NAMALWA (cell line): ENCODE data around the gene TMEM89.

Experiments used
- DNase-seq: peaks from one replicate; pipeline ENCODE4 v3.0.0-alpha.2; 2015; ENCODE audit warnings: low spot score

The TMEM89 gene

DNA sequence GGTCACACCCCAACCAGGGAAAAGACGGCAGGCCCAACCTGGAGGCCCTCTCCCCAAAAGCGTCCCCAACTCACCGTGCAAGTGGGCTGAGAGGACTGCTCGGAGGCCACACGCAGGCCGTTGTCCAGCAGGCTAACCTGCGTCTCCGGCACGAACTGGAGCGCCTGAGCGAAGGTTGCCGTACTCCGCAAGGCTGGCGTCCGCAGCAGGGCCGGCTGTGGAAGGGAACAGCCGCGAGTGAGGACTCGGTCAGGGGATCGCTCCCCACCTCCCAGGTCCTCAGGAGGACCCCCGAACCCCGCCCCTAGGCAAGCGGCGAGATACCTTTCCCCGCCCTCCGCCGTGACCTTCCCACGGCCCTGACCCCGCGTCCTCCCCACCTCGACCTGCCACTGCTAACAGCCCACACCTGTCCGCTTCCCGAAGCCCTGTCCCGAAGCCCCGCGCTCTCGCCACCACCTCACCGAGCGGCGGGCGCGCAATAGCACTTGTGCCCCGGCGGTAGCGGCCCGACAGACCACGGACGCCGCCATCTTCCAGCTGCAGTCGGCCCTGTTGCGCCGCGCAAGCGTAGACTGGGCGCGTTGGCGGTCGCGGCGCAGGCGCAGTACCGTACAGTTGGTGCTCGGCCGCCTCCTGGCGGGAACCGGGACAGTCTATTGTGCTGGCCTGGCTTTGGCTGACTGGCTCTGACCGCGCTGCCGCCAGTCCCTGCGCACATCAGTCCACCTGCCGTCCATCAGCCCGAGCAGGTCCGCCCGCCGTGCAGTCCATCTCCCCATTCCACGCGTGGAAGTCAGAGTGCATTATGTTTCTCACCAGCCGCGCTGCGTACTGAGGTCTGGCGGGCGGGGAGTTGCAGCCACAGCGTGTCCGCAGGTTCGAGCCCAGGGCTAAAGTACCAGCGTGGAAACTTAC, 12.2 kb downstream of the TMEM89 start, which contains the start of gene UQCRC1:
UQCRC1 (minus strand) TSS at position 559 of the 918 bp plus-strand sequence; CDS start at position 533, 26 bp downstream.
- peak; percentile 87 for DNase-seq

DNA sequence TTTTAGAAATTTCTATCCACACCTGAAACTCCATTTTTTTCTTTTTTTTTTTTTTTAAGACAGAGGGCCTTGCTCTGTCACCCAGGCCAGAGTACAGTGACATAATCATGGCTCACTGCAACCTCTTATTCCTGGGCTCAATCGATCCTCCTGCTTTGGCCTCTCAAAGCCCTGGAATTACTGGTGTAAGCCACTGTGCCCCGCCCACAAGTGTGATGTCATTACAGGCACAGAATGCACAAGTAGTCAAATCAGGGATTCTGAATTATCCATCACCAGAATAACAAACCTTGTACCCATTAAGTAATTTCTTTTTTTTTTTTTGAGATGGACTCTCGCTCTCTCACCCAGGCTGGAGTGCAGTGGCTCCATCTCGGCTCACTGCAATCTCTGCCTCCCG, 14.1 kb downstream of the TMEM89 start:
- DNase-seq: no peak

DNA sequence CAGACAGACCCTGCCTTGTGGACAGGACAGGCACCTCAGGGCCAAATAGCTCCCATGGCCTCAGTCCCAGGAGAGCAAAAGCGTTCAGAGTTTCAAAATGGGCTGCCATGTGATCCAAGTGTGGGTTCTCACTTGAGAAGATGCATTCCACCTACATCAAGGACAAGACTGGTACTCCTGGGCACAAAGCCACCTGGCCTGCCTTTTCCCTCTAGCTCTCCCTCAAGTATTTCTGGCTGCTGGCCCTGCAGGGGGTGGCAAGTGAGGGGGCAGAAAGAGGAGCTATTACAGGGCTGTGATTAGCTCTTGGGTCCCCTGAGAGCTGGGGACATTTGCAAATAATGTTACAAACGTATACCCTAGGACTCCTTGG, 20.0 kb downstream of the TMEM89 start:
- no peak for DNase-seq

DNA sequence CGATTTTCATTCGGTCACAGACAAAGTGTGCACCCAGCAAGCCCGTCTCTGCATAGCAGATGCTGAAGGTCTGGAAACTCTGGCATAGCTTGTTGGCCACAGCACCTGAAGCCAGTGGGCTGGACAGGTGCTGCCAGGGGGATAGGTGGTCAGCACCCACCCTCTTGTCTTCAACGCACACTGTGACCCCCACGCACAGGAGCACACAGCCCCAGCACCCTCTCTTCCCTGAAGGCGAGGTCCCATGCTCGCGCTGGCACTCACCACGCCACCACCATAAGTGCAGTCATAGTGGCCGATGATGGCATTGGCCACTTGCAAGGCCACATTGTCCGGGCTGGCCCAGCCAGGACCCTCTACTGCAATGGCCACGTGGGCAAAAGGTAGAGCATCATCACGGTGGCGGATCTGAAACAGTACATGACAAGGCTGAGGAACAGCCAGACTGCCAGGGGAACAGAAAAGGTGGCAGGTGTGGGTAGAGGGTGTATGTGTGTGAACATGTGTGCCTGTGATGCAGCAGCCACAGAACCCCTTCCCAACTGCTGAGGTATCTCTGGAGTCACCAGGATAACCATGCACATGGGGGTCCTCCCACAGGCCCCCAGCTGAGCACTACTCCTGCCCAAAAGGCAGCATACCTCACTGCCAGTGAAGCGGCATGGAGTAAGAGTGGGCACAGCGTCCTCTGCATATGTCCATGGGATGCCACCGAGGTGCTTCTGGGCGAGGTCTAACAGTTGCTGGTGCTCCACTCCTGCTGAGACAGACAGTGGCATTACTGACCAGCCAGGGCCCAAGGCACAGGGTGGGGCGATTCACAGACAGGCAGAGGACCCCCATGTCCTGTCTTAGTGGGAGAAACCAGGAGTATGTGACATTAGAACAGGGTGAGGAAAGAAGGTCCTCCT, 20.6 kb downstream of the TMEM89 start:
- DNase-seq: no peak

DNA sequence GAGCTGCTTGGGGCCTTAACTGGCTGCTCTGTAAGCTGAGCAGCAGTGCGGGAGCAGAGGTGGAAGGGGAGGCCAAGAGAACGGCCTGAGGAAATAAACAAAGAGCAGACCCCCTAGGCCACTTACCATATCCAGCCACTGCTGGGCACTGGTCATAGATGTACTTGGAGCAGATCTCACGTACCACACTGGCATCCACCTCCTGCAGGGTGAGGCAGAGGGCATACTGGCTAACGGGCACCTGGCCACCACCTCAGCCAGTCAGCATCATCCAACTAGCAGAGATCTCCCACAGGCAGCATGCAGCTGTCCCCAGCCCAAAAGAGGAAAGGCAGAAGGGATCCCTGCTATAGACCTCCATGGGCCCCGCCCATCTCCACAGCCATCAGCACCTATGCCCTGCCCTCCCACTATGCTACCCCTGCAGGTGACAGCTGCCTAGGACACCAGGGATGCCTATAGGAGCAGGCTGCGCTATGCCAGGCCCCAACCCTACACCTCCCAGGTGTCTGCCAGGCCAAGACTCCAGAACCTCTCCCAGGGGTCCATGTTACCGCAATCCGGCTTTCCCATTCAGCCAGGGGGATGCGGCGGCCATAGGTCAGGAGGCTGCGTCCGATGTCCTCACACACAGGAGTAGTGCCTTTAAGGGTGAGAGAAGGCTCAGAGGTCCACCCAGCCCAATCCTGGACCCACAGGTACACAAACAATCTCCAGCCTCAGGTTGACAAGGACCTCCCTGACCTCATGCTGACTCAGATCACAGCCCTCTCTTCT, 21.9 kb downstream of the TMEM89 start:
- no peak for DNase-seq

DNA sequence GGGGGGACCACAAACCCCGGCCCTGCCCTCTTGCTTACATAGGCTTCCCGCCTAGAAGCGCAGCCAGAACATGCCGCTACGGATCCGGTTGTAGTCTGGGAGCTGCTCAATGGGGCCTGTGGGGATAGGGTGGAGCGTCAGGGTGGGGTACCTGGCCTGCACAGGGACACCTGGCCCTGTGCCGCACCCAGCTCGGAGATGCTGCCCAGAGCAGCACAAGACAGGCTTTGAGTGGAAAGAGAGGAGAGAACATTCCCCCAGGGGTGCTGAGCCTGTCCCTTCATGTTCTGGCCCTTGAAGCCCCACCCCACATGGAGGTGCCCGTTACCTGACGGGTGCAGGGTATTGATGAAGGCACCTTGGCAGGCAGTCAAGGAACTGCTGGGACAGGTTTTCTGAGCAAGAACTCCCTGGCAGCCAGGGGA, 22.5 kb downstream of the TMEM89 start:
- no peak for DNase-seq

DNA sequence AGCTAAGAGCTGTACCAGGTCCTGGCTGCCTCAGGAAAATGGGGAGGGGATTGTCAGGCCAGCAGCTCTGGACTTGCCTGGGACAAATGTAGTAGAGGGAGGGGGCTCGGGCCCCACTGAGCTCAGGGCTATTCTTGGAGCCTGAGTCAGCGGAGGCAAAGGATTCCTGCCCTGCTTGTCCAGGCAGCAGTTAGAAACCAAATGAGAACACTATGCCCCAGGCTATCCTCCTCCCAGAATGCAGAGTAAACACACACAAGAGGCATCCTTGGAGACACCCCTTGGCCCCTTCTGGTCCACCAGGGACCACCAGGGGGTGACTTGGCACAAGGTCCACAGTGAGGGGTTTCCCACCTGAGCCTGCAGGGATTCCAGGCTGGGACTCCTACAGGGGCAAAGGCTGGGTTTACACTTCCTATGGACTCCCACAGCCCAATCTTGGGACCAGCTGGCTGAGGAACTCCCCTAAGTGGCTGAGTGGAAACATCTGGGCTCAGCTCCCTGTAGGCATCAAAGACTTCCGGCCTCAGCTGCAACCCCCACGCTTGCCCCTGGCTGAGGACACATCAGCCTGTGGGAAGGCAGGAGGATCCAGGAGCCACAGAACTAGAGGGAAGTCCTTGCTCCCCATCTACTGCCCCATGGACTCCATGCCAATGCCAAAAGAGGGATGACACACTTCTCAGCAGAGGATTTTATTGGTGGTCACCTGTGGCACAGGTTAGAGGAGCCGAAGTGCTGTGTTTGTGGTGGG, 23.1 kb downstream of the TMEM89 start:
- no peak for DNase-seq

DNA sequence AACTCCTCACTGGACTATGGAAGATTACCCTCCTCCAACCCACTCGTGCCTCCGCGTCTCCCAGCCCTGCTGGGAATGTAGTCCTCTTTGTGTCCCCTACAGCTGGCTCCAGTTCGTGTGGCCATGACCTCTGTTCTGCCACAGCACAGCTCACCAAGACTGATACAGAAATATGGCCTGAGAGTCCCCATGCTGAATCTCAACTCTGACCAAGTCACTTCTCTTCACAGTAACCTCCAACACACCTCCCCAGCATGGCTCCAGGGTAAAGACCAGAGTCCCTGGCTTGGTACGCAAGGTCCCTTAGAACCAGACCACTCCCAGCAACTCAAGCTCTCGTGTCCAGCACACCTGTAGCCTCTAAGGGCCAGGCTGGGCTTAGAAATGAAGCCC, 24.2 kb downstream of the TMEM89 start:
- no peak for DNase-seq

DNA sequence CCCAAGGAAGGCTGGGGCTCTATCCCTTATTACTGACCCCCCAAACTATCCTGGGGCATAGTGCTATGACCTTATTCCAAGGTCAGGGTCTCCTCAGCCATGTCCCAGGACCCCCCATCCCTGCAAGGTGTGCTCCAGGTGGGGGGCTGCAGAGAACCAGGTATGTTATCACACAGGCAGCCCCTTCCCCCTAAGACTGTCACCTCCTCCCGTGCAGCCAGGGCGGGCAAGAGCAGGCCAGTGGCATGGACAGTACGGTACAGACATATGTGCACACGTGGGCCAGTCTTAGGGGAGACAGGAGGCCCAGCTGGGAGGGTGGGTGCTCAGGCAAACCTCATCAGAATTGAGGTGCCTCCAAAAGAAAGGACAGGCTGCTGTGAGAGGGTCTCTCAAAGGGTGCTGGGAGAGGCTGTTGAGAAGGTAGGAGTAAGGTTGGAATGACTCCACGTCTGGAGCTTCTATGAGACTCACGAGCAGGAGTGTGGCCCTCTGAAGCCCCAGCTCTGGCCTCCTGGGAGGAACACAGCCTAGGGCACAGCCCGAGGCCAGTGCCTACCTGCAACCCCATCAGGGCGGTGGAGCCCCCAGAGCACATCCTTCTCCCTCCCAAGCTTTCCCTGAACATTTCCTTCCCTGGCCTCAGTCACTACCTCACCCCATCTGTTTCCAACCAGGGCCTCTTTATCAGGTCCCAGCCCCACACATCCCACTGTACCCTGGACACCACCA, 24.7 kb downstream of the TMEM89 start:
- DNase-seq: no peak

DNA sequence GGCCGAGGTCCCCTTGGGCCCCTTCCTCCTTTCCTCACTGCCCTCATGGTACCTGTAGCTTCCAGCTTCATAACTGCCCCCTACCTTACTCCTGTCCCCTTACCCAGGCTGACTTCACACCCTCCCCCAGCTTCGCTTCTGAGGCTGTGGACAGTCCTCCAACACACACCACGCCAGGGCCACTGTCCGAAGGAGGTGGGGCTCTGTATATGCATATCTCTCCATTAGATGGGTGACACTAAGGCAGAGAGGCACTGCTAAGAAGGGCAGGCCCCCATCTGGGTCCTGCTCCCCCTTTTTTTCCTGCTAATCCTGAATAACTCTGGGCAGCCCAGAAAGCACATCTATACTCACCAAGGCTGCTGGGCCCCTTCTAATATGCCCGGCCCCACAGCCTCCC, 25.4 kb downstream of the TMEM89 start:
- DNase-seq: no peak

DNA sequence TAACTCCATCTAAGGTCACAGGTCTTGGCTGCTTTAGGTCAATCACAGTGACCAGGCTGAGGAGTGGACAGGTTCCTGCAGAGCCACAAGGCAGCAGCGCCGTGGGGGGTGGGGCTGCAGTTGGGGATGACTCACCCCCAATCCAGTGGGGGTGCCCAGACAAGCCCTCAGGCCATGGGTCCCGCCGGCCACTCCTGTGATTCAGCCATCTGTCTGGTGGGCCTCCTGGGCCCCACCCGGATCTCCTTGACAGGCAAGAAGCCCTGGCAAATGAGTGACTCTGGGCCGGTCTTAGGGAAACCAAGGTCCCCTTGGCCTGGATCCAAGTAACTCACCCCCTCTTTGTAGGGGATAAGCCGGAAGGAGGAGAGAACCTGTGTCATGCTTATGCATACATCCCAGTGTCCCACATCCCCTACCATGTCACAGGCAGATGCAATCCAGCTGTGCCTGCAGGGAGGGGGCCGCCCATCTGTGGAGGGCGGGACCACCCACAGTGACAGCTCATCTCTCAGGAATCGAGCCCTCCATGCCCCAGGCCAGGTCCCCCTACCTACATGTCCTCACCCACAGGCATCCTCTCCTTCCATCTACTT, 25.9 kb downstream of the TMEM89 start:
- DNase-seq: no peak

DNA sequence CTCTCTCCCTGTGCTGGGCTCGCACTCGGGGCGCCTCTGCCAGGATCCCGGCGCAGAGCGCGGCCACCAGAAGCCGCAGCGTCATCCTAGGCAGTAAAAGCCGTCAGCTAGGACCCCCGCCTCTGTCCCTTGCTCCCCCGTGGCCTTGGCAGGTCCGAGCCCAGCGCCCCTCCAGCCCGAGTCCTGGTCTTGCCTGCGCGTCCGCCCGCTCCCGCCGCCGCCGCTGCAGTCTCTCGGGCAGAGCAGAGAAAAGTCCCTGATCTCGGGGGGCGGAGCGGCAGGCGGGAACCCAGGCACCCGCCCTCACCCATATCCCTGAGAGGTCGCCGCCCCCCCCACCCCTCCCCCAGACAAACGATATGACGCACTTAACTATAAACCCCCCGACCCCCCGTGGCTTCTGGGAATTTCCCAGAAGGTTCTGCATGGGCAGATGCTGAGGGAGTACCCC, 26.5 kb downstream of the TMEM89 start, which contains the start of gene COL7A1:
COL7A1 (minus strand) TSS at position 255 of the 451 bp plus-strand sequence; CDS start at position 85, 170 bp downstream.
- DNase-seq: no peak

DNA sequence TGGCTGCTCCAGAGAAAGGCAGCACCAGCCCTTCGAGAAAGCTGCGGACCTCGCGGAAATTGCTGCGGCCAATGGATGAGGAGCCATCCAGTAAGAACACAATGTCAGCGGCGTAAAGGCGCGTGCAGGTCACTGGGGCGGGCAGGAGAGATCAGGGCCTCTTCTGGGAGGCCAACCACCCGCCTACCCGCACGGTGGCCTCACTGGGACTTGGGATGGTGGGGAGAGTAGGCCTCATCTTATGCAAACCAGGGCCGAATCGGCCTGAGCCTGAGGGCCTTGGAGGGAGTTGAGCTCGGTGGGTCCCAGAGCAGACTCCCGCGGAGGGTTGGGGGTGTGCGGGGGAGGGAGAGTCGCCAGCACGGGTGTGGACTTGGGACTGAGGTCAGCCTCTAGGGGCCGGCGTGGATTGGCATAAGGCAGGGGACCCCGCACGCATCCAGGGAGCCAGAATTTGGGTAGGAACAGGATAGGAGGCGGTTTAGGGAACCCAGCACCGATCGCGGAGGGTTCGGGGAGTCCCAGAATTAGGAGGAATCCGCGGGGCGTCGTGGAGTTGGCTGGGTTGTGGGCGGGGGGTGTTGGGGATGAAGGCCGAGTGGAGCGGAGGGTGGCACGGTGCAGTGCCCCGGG, 27.0 kb downstream of the TMEM89 start:
- no peak for DNase-seq

DNA sequence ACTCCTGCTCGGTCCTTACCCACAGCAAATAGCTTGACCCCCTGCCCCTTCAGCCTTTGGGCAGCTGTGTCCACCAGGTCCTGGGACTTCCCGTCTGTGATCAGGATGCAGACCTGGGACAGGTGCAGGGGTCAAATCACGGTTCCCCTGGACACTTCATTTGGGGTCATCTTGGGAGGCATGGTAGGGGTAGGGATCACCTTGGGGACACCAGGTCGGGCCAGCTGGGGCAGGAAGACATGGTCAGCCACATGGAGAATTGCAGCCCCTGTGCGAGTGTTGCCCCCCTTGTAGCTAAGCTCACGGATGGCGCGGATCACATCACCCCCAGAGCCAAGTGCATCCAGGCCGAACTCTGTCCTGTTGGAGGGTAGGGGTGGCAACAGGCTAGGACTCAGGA, 28.2 kb downstream of the TMEM89 start:
- DNase-seq: no peak

DNA sequence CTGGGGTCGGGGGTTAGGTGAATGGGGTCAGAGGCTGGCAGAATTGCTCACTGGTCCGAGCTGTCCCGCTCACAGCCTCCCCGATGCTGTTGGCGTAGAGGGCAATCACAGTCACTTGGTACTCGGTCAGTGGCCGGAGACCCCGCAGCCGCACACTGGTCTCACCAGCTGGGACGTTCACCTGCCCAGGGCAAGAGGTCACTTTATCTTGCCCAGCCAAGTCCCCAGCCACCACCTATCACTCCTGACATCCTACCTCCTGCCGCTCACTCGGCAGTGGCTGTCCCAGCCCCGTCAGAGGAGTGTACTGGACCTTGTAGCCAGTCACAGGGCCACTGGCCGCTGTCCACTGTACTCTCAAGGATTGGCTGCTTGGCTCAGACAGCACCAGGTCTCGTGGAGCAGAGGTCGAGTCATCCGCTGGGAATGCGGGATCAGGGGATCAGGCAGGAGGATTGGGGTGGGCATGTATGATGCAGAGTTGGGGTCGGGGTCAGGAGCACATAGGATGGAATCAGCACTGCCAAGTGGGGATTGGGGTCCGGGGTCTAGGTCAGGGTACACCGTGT, 29.0 kb downstream of the TMEM89 start:
- no peak for DNase-seq

DNA sequence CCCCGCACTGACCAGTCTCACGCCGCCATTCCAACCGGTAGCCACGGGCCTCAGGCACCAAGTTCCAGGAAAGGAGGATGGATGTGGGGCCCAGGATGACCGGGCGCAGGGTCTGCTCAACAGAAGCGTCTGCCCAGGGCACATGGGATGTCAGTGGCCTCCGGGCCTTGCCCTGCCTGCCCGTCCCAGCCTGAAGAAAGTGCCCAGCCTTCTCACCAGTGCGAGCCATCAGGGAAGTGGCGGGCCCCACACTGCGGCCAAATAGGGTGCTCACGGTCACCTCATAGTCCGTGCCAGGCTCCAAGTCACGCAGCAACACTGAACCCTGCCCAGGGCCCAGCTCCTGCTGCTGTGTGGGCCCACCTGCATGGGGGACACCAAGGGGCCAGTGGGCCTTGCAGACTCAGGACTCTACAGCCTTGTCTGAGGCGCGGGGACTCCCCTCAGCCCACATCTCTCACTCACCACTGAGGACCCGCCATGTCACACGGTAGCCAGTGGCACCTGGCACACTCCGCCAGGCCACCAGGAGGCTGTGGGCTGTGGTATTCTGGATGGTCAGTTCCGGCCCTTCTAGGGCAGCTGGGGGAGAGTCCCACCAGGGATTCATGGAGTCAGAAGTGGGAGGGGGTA, 29.6 kb downstream of the TMEM89 start:
- DNase-seq: no peak

DNA sequence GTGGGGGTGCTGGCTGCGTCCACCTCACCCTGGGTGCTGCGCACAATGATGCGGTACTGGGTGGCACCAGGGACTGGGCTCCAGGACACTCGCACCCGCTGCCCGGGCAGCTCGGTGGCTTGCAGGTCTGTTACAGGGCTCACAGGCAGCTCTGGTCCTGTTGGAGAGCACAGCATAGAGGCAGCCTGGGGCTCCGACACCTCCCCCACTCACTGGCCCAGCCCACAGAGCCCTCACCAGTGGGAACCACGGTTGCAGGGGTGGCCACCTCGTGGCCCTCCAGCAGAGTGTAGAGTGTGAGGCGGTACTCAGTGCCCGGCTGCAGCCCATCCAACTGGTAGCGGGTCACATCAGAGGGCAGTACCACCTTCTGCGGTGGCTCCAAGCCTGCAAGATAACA, 30.1 kb downstream of the TMEM89 start:
- no peak for DNase-seq

DNA sequence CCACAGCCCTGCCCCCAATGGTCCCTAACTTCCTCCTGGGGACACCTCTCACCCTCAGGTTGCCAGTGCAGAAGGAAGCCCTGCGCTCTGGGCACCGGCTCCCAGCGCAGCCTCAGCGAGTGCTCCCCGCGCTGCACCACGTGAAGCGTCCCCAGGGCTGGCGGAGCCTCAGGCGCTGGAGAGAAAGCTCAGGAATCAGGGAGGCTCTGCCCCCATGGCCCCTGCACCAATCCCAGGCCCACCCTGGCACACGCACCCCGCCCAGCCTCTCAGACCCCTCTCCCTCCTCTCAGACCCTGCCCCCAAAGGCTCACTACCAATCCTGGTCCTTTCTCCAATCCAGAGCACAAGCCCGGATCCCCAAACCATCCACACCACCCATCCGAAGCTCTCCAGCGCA, 33.3 kb downstream of the TMEM89 start:
- DNase-seq: no peak

DNA sequence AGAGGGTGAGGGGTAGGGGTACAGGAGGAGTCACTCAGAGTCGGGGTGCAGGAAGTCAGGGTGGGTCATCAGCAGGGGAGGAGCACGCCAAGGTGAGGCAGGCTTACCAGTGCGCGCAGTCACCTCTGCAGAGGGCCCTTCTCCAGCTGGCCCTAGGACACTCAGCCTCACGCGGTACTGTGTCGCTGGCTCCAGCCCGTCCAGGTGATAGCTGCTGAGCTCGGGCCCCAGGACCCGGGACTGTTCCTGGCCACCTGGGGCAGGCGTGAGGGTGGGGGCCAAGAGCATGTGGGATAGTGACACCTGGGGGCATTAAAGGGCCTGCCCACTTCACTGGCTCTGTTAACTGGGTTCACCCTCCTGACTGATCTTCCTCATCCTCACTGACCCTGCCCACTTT, 33.9 kb downstream of the TMEM89 start:
- no peak for DNase-seq
